ENCODE results near the gene ZSCAN26.

- TF ChIP-seq CTCF (IDR thresholded peaks at IDR 0.05) (no peak), POLR2A (IDR thresholded peaks at IDR 0.05) (peak; percentile 61)
Measured at GRCh38 chr6:28266962-28267694, at the start of gene ZSCAN26.

Measured in right lobe of liver (tissue), 4 donors.